GM21367 (cell line): Measurements from ENCODE around the gene PALLD.

ENCODE experiments used
- ATAC-seq: cut with Tn5 transposase; IDR thresholded peaks from one replicate; pipeline ENCODE4 v1.9.1; 2021; ENCODE audit not compliant: unreplicated experiment

PALLD gene

DNA sequence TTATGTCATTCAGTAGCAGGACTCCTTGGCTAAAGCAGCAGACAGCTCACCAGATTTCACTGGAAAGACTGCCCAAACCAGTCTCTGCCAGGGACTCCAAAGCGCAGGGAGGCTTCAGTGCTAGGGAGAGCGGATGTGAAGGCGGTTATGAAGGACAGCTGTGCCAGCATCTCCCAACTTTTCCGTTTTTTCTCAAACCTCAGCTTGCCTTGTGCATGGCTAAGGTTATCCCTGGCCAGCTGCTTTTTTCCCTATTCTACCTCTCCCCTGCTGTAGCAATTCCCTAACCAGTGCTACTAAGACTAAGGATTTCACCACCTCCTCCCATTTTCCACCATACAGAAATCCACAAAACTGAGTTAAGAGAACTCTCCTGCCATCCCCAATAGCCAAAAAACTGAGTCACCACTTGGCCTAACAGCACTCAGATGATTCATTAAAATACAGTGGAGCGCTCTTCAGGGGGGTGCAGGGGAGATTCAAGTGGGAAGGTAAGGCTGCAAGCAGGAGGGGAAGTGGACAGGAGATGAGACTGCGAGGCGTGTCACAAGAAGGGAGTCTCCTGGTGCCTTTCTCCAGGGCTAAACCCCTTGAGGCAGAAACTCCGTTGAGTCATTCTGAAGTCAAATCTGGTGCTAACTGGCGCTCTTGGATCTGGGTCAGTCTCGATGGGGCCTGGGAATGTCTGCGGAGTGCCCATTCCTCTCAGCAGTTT is 90.7 kb downstream of the PALLD start:
- ATAC-seq, result no peak

DNA sequence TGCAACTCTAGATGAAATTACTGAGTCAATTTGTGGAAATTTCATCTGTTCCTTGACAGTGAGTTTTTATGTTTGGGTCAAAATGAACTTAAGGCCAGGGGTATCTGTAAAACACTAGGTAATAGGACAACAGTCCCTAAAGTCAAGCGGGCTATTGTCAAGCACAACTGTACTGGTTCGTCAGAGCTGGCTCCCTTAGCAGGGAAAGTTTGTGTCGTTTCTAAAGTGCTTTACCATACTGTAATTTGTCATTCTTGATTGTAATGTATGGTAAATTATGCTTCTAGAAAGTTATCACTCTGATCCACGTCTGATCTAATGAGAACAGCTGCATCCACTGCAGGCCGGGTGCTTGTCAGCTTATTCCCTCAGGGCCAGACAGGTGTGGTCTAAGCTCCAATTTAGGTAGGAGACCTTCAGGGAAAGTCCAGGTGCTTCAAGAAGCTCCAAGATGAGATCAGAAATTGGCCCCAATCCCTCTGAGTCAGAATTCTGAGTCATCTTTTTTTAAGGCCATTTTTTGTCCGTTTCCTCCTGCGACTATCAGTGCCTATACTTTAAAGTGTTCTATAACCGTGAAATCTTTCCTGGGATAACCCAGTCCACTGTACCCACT is 92.2 kb downstream of the PALLD start:
- no peak for ATAC-seq

GRCh38 chr4:168592676-168593075 is 95.8 kb downstream of the PALLD start:
- ATAC-seq, result no peak

DNA sequence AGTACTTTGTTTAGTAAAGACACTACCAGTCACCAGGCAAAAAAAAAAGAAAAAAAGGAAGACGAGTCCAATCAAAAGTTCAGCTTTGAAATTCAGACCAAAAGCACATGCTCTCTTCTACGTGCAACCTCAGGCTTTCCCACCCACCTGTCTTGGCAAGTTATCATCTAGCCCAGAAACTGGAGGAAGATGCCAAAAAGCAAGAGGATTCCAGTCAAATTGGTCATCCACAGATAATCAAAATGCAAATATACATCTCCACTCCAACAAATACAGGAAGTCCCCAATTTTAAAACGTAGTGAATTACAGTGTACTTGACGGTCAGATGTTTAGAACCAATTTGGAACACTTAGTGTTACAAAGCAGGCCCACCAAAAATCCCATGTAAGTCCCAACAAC is 96.5 kb downstream of the PALLD start:
- ATAC-seq, result no peak

DNA sequence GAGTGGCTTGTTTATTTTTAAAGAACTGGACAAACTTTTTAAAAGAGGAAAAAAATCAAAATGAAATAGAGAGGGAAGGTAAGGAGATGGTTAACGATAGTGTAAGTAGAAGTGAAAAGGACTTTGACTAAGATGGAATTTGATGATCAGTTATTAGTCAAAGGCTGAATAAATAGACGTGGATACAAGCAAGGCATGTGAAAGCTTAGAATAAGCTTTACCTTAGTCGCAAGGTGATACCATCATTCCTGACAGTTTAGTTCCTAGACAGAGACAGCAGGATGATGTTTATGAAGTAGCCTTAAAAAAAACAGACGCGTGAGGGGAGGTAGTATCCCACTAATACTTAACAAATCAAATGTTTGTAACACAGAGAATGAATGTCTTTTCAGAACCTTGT is 97.3 kb downstream of the PALLD start:
- ATAC-seq, result no peak

- no peak for ATAC-seq
Measured at GRCh38 chr4:168598191-168598590, 101.3 kb downstream of the PALLD start.

GRCh38 chr4:168600796-168601583 is 104.1 kb downstream of the PALLD start:
- ATAC-seq, result no peak

- ATAC-seq, result no peak
Measured at GRCh38 chr4:168601899-168602298, 105.0 kb downstream of the PALLD start.

- ATAC-seq, result no peak
Measured at GRCh38 chr4:168604496-168605373, 107.9 kb downstream of the PALLD start.

GRCh38 chr4:168605411-168605810 is 108.6 kb downstream of the PALLD start:
- no peak for ATAC-seq

DNA sequence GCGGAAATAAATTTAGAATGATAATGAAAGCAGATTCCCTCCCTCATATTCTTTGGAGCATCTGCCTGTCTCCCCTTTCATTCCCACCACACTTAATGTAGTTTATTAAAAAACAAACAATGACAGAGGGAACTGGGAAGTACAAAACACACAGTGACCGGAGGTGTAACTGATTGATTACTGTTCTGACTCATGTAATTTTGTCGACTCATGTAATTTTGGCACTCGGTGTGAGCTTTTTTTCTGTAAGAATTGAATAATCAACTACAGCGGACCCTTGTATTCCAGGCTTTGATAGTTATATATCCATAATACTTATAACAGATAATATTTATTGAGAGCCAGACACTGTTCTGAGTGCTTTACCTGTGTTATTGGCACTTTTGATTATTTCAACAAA is 110.4 kb downstream of the PALLD start:
- ATAC-seq, result no peak

GRCh38 chr4:168608771-168609170 is 111.9 kb downstream of the PALLD start:
- ATAC-seq, result no peak

GRCh38 chr4:168609369-168609768 is 112.5 kb downstream of the PALLD start:
- ATAC-seq, result no peak

GRCh38 chr4:168610911-168611530 is 114.2 kb downstream of the PALLD start:
- ATAC-seq, result no peak

GRCh38 chr4:168612450-168613135 is 115.7 kb downstream of the PALLD start:
- ATAC-seq, result no peak

- ATAC-seq, result no peak
Measured at GRCh38 chr4:168613869-168614268, 117.0 kb downstream of the PALLD start.

GRCh38 chr4:168614281-168615057 is 117.6 kb downstream of the PALLD start:
- no peak for ATAC-seq

GRCh38 chr4:168615294-168616065 is 118.6 kb downstream of the PALLD start:
- ATAC-seq, result no peak
